HepG2 (cell line): ENCODE measurements around the gene KLHL11. TPM values are rescaled to one million over a fixed set of nuclear protein-coding genes. Genes with fewer than 3 reads are reported as not detected.

Experiments used
- EEA1 ChIP-seq: sonication (generic); formaldehyde crosslinking; IDR thresholded peaks from 2 replicates; pipeline ENCODE4 v1.5.1; 2020; ENCODE audit warnings: mild to moderate bottlenecking, missing genetic modification reagents, borderline replicate concordance
- ERF ChIP-seq: IDR thresholded peaks from 2 replicates; pipeline ENCODE4 v1.6.1; 2018; ENCODE audit warnings: missing biosample characterization, missing genetic modification reagents
- HOXA5 ChIP-seq: sonication (generic); formaldehyde crosslinking; IDR thresholded peaks from 2 replicates; pipeline ENCODE4 v1.4.0; 2020; ENCODE audit warnings: missing genetic modification reagents
- MAZ ChIP-seq, 2 experiments: sonication (generic) in 1 of 2; formaldehyde crosslinking in 1 of 2; IDR thresholded peaks; 2 replicates each; pipeline versions ENCODE4 v1.5.0 to v1.6.1; 2012 to 2020; ENCODE audit warnings: low read depth in 2 of 2, mild to moderate bottlenecking in 2 of 2, borderline replicate concordance in 1 of 2, improper control_type of control experiment in 1 of 2, low read length in 1 of 2, missing genetic modification reagents in 1 of 2, moderate library complexity in 1 of 2
- SP2 ChIP-seq: sonication (generic); formaldehyde crosslinking; IDR thresholded peaks from 2 replicates; pipeline ENCODE4 v1.5.1; 2020; ENCODE audit warnings: mild to moderate bottlenecking, missing genetic modification reagents
- SP4 ChIP-seq: sonication (generic); formaldehyde crosslinking; IDR thresholded peaks from 2 replicates; pipeline ENCODE4 v1.8.1; 2023; ENCODE audit warnings: mild to moderate bottlenecking, missing genetic modification reagents
- ZNF333 ChIP-seq: sonication (generic); formaldehyde crosslinking; IDR thresholded peaks from 2 replicates; pipeline ENCODE4 v1.4.0; 2020; ENCODE audit warnings: mild to moderate bottlenecking, missing genetic modification reagents, borderline replicate concordance
- ZNF383 ChIP-seq: sonication (generic); formaldehyde crosslinking; IDR thresholded peaks from 2 replicates; pipeline ENCODE4 v1.4.0; 2020; ENCODE audit warnings: missing genetic modification reagents, mild to moderate bottlenecking, borderline replicate concordance
- ZNF629 ChIP-seq: sonication (generic); formaldehyde crosslinking; conservative IDR thresholded peaks from 2 replicates; pipeline ENCODE4 v1.5.0; 2020; ENCODE audit warnings: missing genetic modification reagents
- ZSCAN20 ChIP-seq: sonication (generic); formaldehyde crosslinking; IDR thresholded peaks from 2 replicates; pipeline ENCODE4 v1.4.0; 2020; ENCODE audit warnings: missing genetic modification reagents, mild to moderate bottlenecking, borderline replicate concordance
- polyA plus RNA-seq, 8 experiments: library from polyadenylated mRNA; depleted of rRNA in 3 of 8; stranded (reverse) in 7 of 8; unstranded in 1 of 8; fragments of >200 nt; fragmentation: Illumina TruSeq in 4 of 8; extraction: Trizol in 4 of 8; gene quantifications; 2 replicates each; pipeline versions ENCODE4 v1.2.1 to v1.2.3, GENCODE V29; 2011 to 2016; ENCODE audit warnings: low read depth in 4 of 8, missing spikeins in 1 of 8, mixed read lengths in 1 of 8; ENCODE audit not compliant: insufficient read depth in 1 of 8
- total RNA-seq, 5 experiments: library from RNA; depleted of rRNA; stranded (reverse); fragments of >200 nt; fragmentation: Illumina TruSeq; extraction: Trizol; gene quantifications; 2 replicates each; pipeline ENCODE4 v1.2.3, GENCODE V29; 2016; ENCODE audit warnings: low read depth in 1 of 5
- TF ChIP-seq, protein P1 (sequence below): sonication (generic); formaldehyde crosslinking; IDR thresholded peaks from 2 replicates; pipeline ENCODE4; 2020; ENCODE audit warnings: missing genetic modification reagents, mild to moderate bottlenecking, borderline replicate concordance
- TF ChIP-seq, protein P2 (sequence below): sonication (generic); formaldehyde crosslinking; IDR thresholded peaks from 2 replicates; pipeline ENCODE4 v1.8.1; 2023; ENCODE audit warnings: mild to moderate bottlenecking, inconsistent platforms, moderate library complexity, missing genetic modification reagents, borderline replicate concordance
- TF ChIP-seq, protein P3 (sequence below): sonication (generic); formaldehyde crosslinking; IDR thresholded peaks from 2 replicates; pipeline ENCODE4 v1.5.0; 2020; ENCODE audit warnings: missing genetic modification reagents
- TF ChIP-seq, protein P4 (sequence below): sonication (generic); formaldehyde crosslinking; IDR thresholded peaks from 2 replicates; pipeline ENCODE4 v1.4.0; 2020; ENCODE audit warnings: mild to moderate bottlenecking, missing genetic modification reagents, borderline replicate concordance
- TF ChIP-seq, protein P5 (sequence below): sonication (generic); formaldehyde crosslinking; IDR thresholded peaks from 2 replicates; pipeline ENCODE4 v1.4.0; 2020; ENCODE audit warnings: missing genetic modification reagents

Gene KLHL11
- total and polyA plus RNA-seq, 2 of the 13 experiments (the other 11 are each of a cell fraction or from before 2014, with no cell fraction given) = 7.7 to 27.5 TPM

DNA sequence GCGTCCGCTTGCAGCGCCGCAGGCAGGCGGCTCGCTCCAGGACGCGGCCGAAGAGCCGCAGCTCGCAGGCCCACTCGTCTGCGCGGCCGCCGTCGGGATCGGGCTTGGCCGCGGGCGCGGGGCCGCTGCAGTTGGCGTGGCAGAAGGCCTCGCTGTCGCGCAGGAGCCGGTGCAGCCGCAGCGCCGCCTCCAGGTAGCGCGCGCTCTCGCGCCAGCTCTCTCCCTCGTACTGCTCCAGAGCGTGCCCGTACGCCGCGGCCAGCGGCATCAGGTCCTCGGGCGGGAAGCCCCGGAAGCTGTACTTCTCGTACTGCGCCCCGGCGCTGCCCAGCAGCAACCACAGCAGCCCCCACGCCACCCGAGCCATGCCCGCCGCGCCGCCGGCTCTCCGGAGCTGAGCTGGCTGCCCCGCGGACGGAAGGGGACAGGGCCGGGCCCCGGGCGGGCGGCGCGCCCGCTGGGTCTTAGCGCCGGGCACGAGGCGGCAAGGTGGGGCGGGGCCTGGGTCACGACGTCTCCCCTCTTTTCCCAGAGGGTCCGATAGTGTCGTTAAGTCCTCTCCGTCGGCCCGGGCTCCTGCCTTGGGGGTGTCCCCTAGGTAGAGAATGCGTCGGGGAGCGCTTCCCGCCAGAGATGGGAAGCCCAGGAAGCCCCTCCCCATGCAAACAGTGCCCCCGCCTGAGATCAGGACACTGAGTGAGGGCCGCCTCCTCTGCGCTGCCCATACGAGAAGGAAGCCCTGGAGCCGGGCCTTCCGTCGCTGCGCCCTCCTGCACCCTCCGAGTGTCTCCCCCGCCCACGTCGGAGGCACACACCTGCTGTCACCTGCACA, 53.5 kb downstream of the KLHL11 start, which contains the start of gene P3H4 (continued):
- TF ChIP-seq, protein P1, sequence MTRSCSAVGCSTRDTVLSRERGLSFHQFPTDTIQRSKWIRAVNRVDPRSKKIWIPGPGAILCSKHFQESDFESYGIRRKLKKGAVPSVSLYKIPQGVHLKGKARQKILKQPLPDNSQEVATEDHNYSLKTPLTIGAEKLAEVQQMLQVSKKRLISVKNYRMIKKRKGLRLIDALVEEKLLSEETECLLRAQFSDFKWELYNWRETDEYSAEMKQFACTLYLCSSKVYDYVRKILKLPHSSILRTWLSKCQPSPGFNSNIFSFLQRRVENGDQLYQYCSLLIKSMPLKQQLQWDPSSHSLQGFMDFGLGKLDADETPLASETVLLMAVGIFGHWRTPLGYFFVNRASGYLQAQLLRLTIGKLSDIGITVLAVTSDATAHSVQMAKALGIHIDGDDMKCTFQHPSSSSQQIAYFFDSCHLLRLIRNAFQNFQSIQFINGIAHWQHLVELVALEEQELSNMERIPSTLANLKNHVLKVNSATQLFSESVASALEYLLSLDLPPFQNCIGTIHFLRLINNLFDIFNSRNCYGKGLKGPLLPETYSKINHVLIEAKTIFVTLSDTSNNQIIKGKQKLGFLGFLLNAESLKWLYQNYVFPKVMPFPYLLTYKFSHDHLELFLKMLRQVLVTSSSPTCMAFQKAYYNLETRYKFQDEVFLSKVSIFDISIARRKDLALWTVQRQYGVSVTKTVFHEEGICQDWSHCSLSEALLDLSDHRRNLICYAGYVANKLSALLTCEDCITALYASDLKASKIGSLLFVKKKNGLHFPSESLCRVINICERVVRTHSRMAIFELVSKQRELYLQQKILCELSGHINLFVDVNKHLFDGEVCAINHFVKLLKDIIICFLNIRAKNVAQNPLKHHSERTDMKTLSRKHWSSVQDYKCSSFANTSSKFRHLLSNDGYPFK = 0 out of 2 replicates have a peak, but pooled peaks have one; percentile 40
- TF ChIP-seq SP4 = no peak
- peak; percentile 87; the same call in 1 of the 2 replicates for TF ChIP-seq MAZ (IDR thresholded peaks at IDR 0.05; ENCODE audit: borderline replicate concordance, low read depth, low read length)
- TF ChIP-seq MAZ (CRISPR knock-in tag; IDR thresholded peaks at IDR 0.05; ENCODE audit: low read depth) = peak; percentile 84; the same call in 1 of the 2 replicates
- TF ChIP-seq, protein P2, sequence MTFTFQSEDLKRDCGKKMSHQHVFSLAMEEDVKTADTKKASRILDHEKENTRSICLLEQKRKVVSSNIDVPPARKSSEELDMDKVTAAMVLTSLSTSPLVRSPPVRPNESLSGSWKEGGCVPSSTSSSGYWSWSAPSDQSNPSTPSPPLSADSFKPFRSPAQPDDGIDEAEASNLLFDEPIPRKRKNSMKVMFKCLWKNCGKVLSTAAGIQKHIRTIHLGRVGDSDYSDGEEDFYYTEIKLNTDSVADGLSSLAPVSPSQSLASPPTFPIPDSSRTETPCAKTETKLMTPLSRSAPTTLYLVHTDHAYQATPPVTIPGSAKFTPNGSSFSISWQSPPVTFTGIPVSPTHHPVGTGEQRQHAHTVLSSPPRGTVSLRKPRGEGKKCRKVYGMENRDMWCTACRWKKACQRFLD (CRISPR knock-in tag) = peak; percentile 58; the same call in 1 of the 2 replicates
- TF ChIP-seq, protein P3, sequence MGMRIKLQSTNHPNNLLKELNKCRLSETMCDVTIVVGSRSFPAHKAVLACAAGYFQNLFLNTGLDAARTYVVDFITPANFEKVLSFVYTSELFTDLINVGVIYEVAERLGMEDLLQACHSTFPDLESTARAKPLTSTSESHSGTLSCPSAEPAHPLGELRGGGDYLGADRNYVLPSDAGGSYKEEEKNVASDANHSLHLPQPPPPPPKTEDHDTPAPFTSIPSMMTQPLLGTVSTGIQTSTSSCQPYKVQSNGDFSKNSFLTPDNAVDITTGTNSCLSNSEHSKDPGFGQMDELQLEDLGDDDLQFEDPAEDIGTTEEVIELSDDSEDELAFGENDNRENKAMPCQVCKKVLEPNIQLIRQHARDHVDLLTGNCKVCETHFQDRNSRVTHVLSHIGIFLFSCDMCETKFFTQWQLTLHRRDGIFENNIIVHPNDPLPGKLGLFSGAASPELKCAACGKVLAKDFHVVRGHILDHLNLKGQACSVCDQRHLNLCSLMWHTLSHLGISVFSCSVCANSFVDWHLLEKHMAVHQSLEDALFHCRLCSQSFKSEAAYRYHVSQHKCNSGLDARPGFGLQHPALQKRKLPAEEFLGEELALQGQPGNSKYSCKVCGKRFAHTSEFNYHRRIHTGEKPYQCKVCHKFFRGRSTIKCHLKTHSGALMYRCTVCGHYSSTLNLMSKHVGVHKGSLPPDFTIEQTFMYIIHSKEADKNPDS (CRISPR knock-in tag) = 0 out of 2 replicates have a peak, but pooled peaks have one; percentile 42
- TF ChIP-seq ERF (CRISPR knock-in tag) = peak; percentile 89
- peak; percentile 91; the same call in 1 of the 2 replicates for TF ChIP-seq EEA1
- TF ChIP-seq ZNF629 (CRISPR knock-in tag) = peak; percentile 55; the same call in 1 of the 2 replicates
- TF ChIP-seq ZNF383 (CRISPR knock-in tag) = peak; percentile 64; the same call in 1 of the 2 replicates
- peak; percentile 96; the same call in 1 of the 2 replicates for TF ChIP-seq ZSCAN20 (CRISPR knock-in tag)
- peak; percentile 83; the same call in 1 of the 2 replicates for TF ChIP-seq HOXA5 (CRISPR knock-in tag)
- TF ChIP-seq, protein P4, sequence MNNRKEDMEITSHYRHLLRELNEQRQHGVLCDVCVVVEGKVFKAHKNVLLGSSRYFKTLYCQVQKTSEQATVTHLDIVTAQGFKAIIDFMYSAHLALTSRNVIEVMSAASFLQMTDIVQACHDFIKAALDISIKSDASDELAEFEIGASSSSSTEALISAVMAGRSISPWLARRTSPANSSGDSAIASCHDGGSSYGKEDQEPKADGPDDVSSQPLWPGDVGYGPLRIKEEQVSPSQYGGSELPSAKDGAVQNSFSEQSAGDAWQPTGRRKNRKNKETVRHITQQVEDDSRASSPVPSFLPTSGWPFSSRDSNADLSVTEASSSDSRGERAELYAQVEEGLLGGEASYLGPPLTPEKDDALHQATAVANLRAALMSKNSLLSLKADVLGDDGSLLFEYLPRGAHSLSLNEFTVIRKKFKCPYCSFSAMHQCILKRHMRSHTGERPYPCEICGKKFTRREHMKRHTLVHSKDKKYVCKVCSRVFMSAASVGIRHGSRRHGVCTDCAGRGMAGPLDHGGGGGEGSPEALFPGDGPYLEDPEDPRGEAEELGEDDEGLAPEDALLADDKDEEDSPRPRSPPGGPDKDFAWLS (CRISPR knock-in tag) = no peak
- peak; percentile 67 for TF ChIP-seq SP2 (CRISPR knock-in tag)
- TF ChIP-seq, protein P5, sequence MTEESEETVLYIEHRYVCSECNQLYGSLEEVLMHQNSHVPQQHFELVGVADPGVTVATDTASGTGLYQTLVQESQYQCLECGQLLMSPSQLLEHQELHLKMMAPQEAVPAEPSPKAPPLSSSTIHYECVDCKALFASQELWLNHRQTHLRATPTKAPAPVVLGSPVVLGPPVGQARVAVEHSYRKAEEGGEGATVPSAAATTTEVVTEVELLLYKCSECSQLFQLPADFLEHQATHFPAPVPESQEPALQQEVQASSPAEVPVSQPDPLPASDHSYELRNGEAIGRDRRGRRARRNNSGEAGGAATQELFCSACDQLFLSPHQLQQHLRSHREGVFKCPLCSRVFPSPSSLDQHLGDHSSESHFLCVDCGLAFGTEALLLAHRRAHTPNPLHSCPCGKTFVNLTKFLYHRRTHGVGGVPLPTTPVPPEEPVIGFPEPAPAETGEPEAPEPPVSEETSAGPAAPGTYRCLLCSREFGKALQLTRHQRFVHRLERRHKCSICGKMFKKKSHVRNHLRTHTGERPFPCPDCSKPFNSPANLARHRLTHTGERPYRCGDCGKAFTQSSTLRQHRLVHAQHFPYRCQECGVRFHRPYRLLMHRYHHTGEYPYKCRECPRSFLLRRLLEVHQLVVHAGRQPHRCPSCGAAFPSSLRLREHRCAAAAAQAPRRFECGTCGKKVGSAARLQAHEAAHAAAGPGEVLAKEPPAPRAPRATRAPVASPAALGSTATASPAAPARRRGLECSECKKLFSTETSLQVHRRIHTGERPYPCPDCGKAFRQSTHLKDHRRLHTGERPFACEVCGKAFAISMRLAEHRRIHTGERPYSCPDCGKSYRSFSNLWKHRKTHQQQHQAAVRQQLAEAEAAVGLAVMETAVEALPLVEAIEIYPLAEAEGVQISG (CRISPR knock-in tag) = peak; percentile 91
- TF ChIP-seq ZNF333 = peak; percentile 92; the same call in 1 of the 2 replicates
